ENCODE measurements around the gene ABCA4. TPM values are rescaled to one million over a fixed set of nuclear protein-coding genes. Genes with fewer than 3 reads are reported as not detected.
"Not testable (repeated sequence)": the region's sequence is repeated elsewhere in the genome, so short reads cannot be mapped to it uniquely, and the experiment has no call there.

ABCA4 gene
- total RNA-seq, 2 donors from 2014 or later: 2.0 to 3.7 TPM

DNA sequence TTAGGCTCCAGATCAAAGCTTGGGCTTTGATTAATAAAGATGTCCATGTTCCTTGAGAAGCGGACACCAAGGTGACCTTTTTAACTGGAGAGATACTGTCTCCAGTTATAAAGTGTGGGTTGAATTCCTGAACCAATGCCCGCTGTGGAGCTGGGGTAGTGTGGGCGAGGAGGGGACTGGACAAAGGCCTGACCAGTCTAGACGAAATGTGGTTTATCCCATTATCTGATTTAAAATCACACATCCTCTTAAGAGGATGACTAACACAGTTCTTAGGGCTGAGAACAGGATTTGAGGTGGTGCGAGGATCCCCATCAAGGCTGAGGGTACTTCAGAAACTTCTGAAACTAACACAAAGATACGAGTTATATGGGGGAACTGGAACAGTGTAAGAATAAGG lies 127.2 kb downstream of the ABCA4 start:
- Histone ChIP-seq H3K4me1 (ENCODE audit: control insufficient read depth in 1 of 2, low read depth in 2 of 2) (no peaks in the 10 kb centered on the region), H3K36me3 (no peaks in the 10 kb centered on the region), H3K4me3 (no peak overlapping the region), H3K9me3 (no peaks in the 10 kb centered on the region), H3K27ac (no peak overlapping the region), H3K27me3 (replicated peaks; ENCODE audit: insufficient read depth) (no peaks in the 10 kb centered on the region)
- no peak for DNase-seq (ENCODE audit: low spot score)
- no peak for ATAC-seq (ENCODE audit: insufficient number of reproducible peaks, low FRiP score, low read depth)
- TF ChIP-seq, protein P1, sequence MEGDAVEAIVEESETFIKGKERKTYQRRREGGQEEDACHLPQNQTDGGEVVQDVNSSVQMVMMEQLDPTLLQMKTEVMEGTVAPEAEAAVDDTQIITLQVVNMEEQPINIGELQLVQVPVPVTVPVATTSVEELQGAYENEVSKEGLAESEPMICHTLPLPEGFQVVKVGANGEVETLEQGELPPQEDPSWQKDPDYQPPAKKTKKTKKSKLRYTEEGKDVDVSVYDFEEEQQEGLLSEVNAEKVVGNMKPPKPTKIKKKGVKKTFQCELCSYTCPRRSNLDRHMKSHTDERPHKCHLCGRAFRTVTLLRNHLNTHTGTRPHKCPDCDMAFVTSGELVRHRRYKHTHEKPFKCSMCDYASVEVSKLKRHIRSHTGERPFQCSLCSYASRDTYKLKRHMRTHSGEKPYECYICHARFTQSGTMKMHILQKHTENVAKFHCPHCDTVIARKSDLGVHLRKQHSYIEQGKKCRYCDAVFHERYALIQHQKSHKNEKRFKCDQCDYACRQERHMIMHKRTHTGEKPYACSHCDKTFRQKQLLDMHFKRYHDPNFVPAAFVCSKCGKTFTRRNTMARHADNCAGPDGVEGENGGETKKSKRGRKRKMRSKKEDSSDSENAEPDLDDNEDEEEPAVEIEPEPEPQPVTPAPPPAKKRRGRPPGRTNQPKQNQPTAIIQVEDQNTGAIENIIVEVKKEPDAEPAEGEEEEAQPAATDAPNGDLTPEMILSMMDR (IDR thresholded peaks at IDR 0.05): no peak

DNA sequence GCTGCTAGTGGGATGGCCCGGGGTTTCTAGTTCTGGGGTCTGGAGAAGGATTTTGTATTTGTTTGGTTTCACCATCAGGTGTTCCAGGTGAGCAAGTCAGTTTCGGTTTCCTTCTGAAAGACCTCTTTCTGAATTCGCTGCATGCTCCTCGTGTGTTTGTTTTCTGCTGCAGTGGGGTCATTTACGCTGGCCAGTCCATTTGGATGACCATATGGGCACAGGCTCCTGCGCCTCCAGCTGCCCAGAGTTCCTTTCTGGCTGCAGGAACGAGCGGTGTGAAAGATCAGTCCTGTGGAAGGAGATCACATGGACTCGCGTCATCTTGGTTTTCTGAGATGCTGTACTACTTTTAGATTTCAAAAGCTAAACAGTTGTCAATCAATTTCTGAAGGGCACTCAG lies 128.0 kb downstream of the ABCA4 start:
- no peak for DNase-seq (ENCODE audit: low spot score)
- no peak for ATAC-seq (ENCODE audit: insufficient number of reproducible peaks, low FRiP score, low read depth)
- Histone ChIP-seq H3K4me1 (ENCODE audit: control insufficient read depth in 1 of 2, low read depth in 2 of 2) (no peaks in the 10 kb centered on the region), H3K4me3 (no peak overlapping the region), H3K9me3 (no peaks in the 10 kb centered on the region), H3K36me3 (no peaks in the 10 kb centered on the region), H3K27ac (no peak overlapping the region), H3K27me3 (replicated peaks; ENCODE audit: insufficient read depth) (no peaks in the 10 kb centered on the region)
- TF ChIP-seq, protein P1 (IDR thresholded peaks at IDR 0.05): no peak

DNA sequence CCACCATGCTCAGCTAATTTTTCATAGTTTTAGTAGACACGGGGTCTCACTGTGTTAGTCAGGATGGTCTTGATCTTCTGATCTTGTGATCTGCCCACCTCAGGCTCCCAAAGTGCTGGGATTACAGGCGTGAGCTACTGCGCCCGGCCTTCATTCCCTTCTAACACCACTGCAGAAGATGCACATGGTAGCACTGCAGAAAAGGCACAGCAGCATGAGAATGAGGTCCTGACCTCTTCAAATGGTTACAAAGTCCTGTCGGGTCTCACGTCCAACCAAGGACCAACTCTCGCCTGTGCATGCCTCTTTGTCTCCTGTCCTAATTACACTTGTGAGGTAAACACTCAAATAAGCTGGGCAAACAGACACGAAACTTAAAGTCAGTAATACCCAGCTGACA lies 128.8 kb downstream of the ABCA4 start:
- TF ChIP-seq, protein P1 (IDR thresholded peaks at IDR 0.05): no peak
- no peaks in the 10 kb centered on the region for H3K36me3 ChIP-seq
- no peaks in the 10 kb centered on the region for H3K27me3 ChIP-seq (replicated peaks; ENCODE audit: insufficient read depth)
- H3K27ac ChIP-seq: no peak overlapping the region
- H3K9me3 ChIP-seq: no peaks in the 10 kb centered on the region
- H3K4me3 ChIP-seq: no peak overlapping the region
- ATAC-seq (ENCODE audit: insufficient number of reproducible peaks, low FRiP score, low read depth) (no peak), DNase-seq (ENCODE audit: low spot score) (no peak)
- no peaks in the 10 kb centered on the region for H3K4me1 ChIP-seq (ENCODE audit: control insufficient read depth in 1 of 2, low read depth in 2 of 2)

DNA sequence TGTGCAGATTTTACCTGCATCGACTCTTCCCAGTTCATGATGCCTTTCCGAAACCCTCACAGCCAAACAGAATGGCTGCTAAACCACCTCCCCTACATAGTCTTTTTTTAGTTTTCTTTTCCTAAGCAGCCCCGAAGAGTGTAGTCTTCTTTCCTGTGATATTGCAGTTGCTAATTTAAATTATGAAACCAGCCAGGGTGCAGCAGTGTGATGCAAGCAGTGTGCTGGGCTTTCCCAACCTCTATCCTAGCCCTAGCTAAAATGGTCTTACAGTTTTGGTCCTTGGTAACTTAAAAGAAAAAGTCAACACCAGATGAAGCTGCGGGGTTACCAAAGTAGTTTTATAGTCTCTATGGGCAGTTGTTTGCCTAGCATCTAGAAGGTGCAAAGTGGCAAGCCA lies 129.7 kb downstream of the ABCA4 start:
- no peak for ATAC-seq (ENCODE audit: insufficient number of reproducible peaks, low FRiP score, low read depth)
- no peaks in the 10 kb centered on the region for H3K36me3 ChIP-seq
- no peaks in the 10 kb centered on the region for H3K27me3 ChIP-seq (replicated peaks; ENCODE audit: insufficient read depth)
- no peaks in the 10 kb centered on the region for H3K4me1 ChIP-seq (ENCODE audit: control insufficient read depth in 1 of 2, low read depth in 2 of 2)
- H3K9me3 ChIP-seq: no peaks in the 10 kb centered on the region
- no peak for DNase-seq (ENCODE audit: low spot score)
- no peak overlapping the region for H3K4me3 ChIP-seq
- TF ChIP-seq, protein P1 (IDR thresholded peaks at IDR 0.05): no peak
- H3K27ac ChIP-seq: no peak overlapping the region

DNA sequence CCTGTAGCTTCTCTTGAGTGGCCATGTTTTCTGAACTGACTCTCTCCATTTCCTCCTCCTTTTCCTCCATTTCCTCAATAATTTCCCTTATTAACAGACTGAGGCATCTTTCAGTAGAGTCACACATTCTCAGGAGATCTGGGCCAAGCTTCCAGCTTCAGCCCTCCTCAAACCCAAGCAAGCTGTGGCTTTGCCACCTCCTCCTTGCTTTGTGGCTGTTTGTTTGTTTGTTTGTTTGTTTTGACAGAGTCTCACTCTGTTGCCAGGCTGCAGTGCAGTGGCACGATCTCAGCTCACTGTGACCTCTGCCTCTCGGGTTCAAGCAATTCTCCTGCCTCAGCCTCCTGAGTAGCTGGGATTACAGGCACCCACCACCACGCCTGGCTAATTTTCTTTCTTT lies 130.5 kb downstream of the ABCA4 start:
- H3K27me3 ChIP-seq (replicated peaks; ENCODE audit: insufficient read depth); H3K9me3 ChIP-seq; H3K4me1 ChIP-seq (ENCODE audit: control insufficient read depth in 1 of 2, low read depth in 2 of 2); H3K36me3 ChIP-seq; ATAC-seq (ENCODE audit: insufficient number of reproducible peaks, low FRiP score, low read depth); H3K27ac ChIP-seq; DNase-seq (ENCODE audit: low spot score); H3K4me3 ChIP-seq: not testable (repeated sequence)

DNA sequence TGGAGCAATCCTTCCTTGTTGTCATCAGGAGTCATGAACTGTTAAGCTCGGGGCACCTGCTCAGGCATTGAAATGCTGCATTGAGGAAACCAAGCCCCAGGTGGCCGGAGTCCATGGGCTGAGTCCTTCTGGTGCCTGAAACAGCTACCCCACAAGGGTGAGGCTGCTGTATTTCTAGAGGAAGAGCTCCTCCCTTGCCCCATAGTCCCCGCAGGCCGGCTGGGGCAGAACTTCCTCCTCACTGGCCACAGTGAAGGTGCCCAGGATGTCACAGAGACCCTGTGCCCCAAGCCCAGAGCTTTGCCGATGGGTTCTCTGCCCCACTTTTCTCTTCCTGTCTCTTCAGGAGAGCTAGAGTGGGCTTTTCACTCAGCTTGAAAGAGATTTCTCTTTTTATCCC lies 130.9 kb downstream of the ABCA4 start:
- H3K9me3 ChIP-seq: no peaks in the 10 kb centered on the region
- TF ChIP-seq, protein P1 (IDR thresholded peaks at IDR 0.05): no peak
- H3K4me3 ChIP-seq: no peak overlapping the region
- ATAC-seq (ENCODE audit: insufficient number of reproducible peaks, low FRiP score, low read depth) (no peak), DNase-seq (ENCODE audit: low spot score) (no peak)
- H3K27ac ChIP-seq: no peak overlapping the region
- no peaks in the 10 kb centered on the region for H3K36me3 ChIP-seq
- H3K4me1 ChIP-seq (ENCODE audit: control insufficient read depth in 1 of 2, low read depth in 2 of 2): no peaks in the 10 kb centered on the region
- no peaks in the 10 kb centered on the region for H3K27me3 ChIP-seq (replicated peaks; ENCODE audit: insufficient read depth)

Data from thoracic aorta (tissue), 2 donors.